Measurements from ENCODE around the gene TIAM2.

The TIAM2 gene

DNA sequence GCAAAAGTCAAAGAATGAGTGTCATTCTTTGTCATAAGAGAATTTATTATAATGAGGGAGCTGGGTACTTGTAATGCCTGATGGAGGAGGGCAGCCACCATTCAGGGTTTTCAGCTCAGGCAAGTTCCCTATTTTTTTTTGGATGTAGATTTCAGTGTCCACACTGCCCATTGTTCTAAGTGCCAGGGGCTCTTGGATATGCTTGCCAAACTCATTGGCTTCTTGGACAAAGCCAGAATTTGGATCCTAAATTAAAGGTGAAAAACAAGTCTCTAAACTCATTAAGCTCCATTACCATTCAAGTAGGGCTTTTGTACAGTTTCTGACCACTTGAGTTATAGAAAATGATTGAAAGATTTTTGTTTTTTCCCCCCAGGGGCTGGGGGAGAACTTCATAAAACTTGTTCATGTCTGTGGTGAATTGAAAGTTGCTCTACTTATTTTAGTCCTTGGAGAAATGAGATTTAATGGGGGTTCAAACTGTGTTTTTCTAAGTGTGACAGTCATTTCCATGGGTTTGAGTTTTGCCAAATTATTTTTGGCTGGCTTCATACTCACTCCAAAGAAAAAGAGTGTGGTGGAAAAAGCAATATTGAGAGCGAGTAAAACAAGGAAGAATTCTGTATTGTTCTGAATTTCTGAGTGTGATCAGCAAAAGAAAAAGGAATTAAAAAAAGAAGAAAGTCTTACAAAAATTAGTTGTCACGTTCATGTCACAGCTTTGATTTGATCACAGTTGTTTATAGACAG, 46.0 kb downstream of the TIAM2 start:
- no peak overlapping the region for H3K9ac ChIP-seq (ENCODE audit: low read depth, low read length)
- H3K27me3 ChIP-seq (ENCODE audit: control insufficient read depth, insufficient read depth, low read length) = no peaks in the 10 kb centered on the region
- no peaks in the 10 kb centered on the region for H3K36me3 ChIP-seq (ENCODE audit: control insufficient read depth, insufficient read depth, low read length)
- no peak overlapping the region for H3K4me3 ChIP-seq (ENCODE audit: low read depth, low read length)
- H3K27ac ChIP-seq (ENCODE audit: low read depth, low read length) = peak overlapping the region; percentile 40
- peaks cover 49% of the 10 kb centered on the region for H3K4me1 ChIP-seq (ENCODE audit: control insufficient read depth, insufficient read depth, low read length)
- H3K9me3 ChIP-seq (ENCODE audit: control insufficient read depth, insufficient read depth, low read length) = no peaks in the 10 kb centered on the region

DNA sequence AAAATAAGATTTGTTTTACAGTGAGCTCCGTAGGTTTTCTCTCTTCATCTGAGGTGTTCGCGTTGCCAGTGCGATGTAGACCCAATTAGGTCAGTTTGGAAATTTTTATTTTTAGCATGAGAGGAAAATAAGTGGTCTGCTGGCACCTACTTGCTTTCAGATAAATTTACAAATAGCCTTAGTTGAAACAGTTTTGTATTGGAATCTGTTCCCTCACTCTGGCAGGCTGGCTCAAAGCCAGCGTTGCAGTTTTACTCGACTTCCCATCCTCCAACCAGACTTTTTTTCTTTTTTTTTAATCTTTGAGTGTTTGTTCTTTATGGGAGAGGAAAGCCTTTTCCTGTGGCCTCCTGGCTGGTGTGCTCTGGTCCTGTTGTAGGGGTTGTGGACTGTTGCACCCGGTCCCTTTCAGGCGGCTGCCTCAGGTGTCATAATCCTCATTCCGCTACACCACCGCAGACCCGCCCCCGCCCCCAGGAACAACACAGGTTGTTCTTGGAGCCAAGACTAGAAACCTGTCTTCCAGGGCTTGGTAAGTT, 46.7 kb downstream of the TIAM2 start:
- Histone ChIP-seq H3K27ac (ENCODE audit: low read depth, low read length) (no peak overlapping the region), H3K4me1 (ENCODE audit: control insufficient read depth, insufficient read depth, low read length) (peaks cover 49% of the 10 kb centered on the region), H3K36me3 (ENCODE audit: control insufficient read depth, insufficient read depth, low read length) (no peaks in the 10 kb centered on the region), H3K27me3 (ENCODE audit: control insufficient read depth, insufficient read depth, low read length) (no peaks in the 10 kb centered on the region), H3K4me3 (ENCODE audit: low read depth, low read length) (no peak overlapping the region), H3K9ac (ENCODE audit: low read depth, low read length) (no peak overlapping the region), H3K9me3 (ENCODE audit: control insufficient read depth, insufficient read depth, low read length) (no peaks in the 10 kb centered on the region)

DNA sequence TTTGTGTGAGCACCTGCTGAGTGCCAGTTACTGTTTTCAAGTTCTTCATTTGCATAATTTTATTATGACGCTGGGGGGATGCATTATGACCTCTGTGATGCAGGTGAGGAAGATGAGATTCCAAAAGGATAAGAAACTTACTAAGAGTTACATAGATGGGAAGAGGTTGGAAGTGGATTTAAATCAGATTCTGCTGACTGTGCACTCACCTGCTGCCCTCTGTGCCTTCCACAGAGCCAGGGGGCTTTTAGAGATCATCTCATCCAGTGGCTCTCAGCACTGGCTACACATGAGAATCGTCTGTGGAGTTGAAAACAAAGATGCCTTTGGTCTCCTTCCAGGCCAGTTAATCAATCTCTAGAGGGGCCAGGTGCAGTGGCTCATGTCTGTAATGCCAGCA, 47.9 kb downstream of the TIAM2 start:
- peaks cover 46% of the 10 kb centered on the region for H3K4me1 ChIP-seq (ENCODE audit: control insufficient read depth, insufficient read depth, low read length)
- H3K27me3 ChIP-seq (ENCODE audit: control insufficient read depth, insufficient read depth, low read length) = no peaks in the 10 kb centered on the region
- no peaks in the 10 kb centered on the region for H3K9me3 ChIP-seq (ENCODE audit: control insufficient read depth, insufficient read depth, low read length)
- H3K9ac ChIP-seq (ENCODE audit: low read depth, low read length) = no peak overlapping the region
- no peak overlapping the region for H3K27ac ChIP-seq (ENCODE audit: low read depth, low read length)
- H3K4me3 ChIP-seq (ENCODE audit: low read depth, low read length) = no peak overlapping the region
- no peaks in the 10 kb centered on the region for H3K36me3 ChIP-seq (ENCODE audit: control insufficient read depth, insufficient read depth, low read length)

DNA sequence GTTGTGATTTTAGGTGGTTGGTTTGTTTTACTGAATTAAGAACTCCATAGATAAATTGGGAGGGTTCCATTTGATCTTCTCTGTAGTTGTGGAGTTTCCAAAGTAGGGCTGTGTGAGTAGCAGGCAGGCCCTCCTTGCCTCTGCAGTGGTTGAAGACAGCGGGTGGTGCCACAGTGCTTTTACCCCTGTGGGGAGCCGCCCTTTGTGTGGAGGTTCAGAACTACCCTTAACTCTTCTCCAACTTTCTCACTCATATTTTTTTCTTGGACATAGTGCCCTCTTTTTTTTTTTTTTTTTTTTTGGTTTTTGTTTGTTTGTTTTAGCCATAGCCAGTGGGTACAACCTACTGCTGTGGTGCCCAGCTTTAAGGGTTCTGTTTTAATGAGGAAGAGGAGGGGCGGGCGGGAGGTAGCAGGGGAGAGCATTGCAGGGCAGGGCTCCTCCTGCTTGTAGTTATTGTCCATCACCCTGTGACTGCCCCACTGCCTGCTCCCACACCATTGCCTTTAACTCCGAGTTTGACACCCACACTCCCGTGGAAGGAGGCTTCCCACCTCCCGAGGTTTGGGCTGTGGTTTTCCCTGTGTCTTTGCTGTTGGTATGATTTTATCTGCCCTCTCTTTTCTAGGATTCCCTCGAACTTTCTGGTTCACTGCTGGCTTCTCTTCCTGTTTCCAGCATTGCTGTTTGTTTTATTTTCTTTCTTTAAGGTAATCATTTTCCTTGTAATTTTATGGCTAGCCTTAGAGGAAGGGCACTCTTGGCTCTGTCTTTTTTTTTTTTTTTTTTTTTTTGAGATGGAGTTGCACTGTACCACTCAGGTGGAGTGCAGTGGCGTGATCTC, 50.7 kb downstream of the TIAM2 start:
- H3K4me1 ChIP-seq (ENCODE audit: control insufficient read depth, insufficient read depth, low read length) = peaks cover 28% of the 10 kb centered on the region
- H3K27ac ChIP-seq (ENCODE audit: low read depth, low read length) = no peak overlapping the region
- H3K27me3 ChIP-seq (ENCODE audit: control insufficient read depth, insufficient read depth, low read length) = no peaks in the 10 kb centered on the region
- H3K4me3 ChIP-seq (ENCODE audit: low read depth, low read length) = no peak overlapping the region
- no peaks in the 10 kb centered on the region for H3K36me3 ChIP-seq (ENCODE audit: control insufficient read depth, insufficient read depth, low read length)
- H3K9me3 ChIP-seq (ENCODE audit: control insufficient read depth, insufficient read depth, low read length) = no peaks in the 10 kb centered on the region
- H3K9ac ChIP-seq (ENCODE audit: low read depth, low read length) = no peak overlapping the region

DNA sequence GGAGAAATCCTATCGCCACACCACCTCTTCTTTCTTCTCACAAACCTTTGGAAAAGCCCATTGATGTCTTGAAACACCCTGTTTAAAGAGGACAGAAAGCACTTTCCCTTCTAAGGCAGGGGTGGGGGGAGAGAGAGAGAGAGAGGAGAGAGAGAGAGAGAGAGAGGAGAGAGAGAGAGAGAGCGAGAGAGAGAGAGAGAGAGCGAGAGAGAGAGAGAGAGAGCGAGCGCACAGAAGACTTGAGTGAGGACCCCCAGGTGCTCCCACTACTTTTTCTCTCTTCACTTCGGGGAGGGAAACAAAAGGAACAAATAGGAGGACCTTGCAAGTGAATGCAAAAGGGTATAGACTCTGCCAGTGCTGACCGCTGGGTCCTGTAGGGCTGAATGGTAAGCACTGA, 52.4 kb downstream of the TIAM2 start:
- H3K9ac ChIP-seq (ENCODE audit: low read depth, low read length) = no peak overlapping the region
- H3K27me3 ChIP-seq (ENCODE audit: control insufficient read depth, insufficient read depth, low read length) = no peaks in the 10 kb centered on the region
- peaks cover 12% of the 10 kb centered on the region for H3K4me1 ChIP-seq (ENCODE audit: control insufficient read depth, insufficient read depth, low read length)
- H3K36me3 ChIP-seq (ENCODE audit: control insufficient read depth, insufficient read depth, low read length) = no peaks in the 10 kb centered on the region
- no peaks in the 10 kb centered on the region for H3K9me3 ChIP-seq (ENCODE audit: control insufficient read depth, insufficient read depth, low read length)
- no peak overlapping the region for H3K27ac ChIP-seq (ENCODE audit: low read depth, low read length)
- H3K4me3 ChIP-seq (ENCODE audit: low read depth, low read length) = no peak overlapping the region

DNA sequence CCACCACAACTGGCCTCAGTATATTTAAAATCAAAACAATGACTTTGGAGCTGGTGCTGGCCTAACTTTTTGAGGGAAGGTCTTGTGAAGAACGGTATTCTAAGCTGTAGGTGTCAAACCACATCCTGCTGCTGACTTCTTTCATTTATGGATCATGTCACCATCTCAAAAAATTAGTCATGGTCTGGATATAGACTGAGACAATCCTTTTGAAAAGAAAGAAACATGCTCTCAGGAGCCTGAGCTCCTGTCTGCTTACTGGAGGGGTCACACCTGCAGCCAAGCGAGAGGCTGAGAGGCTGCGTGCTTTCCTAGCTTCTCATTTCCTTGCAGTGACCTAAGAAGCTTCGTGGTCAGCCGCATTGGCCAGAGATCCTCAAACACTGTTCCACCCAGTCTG, 55.2 kb downstream of the TIAM2 start:
- Histone ChIP-seq H3K36me3 (ENCODE audit: control insufficient read depth, insufficient read depth, low read length) (no peaks in the 10 kb centered on the region), H3K27me3 (ENCODE audit: control insufficient read depth, insufficient read depth, low read length) (no peaks in the 10 kb centered on the region), H3K4me1 (ENCODE audit: control insufficient read depth, insufficient read depth, low read length) (peaks cover 7% of the 10 kb centered on the region; the same call in 1 of the 2 replicates), H3K9ac (ENCODE audit: low read depth, low read length) (no peak overlapping the region), H3K4me3 (ENCODE audit: low read depth, low read length) (no peak overlapping the region), H3K27ac (ENCODE audit: low read depth, low read length) (no peak overlapping the region), H3K9me3 (ENCODE audit: control insufficient read depth, insufficient read depth, low read length) (no peaks in the 10 kb centered on the region)

DNA sequence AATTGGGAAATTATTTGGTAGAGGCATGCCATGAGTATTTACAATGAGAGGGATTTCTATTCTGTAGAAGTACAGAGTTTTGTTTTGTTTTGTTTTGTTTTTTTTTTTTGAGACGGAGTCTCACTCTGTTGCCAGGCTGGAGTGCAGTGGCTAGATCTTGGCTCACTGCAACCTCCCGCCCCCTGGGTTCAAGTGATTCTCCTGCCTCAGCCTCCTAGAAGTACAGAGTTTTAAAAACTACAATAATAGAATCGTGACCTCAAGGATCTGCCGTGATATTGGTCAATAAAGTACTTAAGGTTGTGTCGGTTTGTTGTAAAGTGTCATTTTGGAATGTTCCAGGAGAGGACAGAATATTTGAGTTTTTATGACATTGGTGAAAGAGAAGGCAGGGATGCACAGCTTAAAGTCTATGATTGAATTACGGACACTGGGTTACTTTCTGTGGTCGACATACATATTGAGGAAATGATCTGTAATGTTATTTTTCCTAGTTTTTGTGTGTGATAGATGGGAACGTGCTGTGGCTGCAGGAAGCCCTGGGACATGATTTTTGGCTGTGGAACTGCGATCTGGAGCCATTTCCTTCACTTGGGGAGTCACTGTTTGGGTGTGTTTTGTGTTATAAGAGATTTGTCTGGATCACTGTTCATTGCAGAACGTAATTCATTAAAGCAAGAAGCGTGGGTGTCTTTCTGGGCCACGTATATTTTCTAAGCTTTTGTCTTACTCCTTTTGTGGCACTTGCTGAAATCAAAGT, 59.6 kb downstream of the TIAM2 start:
- Histone ChIP-seq H3K9ac (ENCODE audit: low read depth, low read length) (no peak overlapping the region), H3K4me1 (ENCODE audit: control insufficient read depth, insufficient read depth, low read length) (no peaks in the 10 kb centered on the region), H3K27me3 (ENCODE audit: control insufficient read depth, insufficient read depth, low read length) (no peaks in the 10 kb centered on the region), H3K36me3 (ENCODE audit: control insufficient read depth, insufficient read depth, low read length) (no peaks in the 10 kb centered on the region), H3K27ac (ENCODE audit: low read depth, low read length) (no peak overlapping the region), H3K9me3 (ENCODE audit: control insufficient read depth, insufficient read depth, low read length) (no peaks in the 10 kb centered on the region), H3K4me3 (ENCODE audit: low read depth, low read length) (no peak overlapping the region)

DNA sequence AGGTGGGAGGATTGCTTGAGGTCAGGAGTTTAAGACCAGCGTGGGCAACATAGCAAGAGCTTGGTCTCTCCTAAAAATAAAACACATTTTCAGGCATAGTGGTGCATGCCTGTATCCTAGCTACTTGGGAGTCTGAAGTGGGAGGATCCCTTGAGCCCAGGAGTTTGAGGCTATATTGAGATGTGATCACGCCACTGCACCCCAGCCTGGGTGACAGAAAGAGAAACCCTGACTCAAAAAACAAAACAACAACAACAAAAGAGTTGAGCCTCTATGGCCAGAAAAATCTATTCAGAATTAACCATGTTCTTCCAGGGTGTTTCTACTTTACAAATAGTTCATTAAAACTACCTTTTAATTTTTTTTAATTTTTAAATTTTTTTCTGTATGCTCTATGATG, 60.6 kb downstream of the TIAM2 start:
- no peaks in the 10 kb centered on the region for H3K27me3 ChIP-seq (ENCODE audit: control insufficient read depth, insufficient read depth, low read length)
- H3K27ac ChIP-seq (ENCODE audit: low read depth, low read length) = no peak overlapping the region
- H3K36me3 ChIP-seq (ENCODE audit: control insufficient read depth, insufficient read depth, low read length) = no peaks in the 10 kb centered on the region
- no peaks in the 10 kb centered on the region for H3K9me3 ChIP-seq (ENCODE audit: control insufficient read depth, insufficient read depth, low read length)
- H3K4me1 ChIP-seq (ENCODE audit: control insufficient read depth, insufficient read depth, low read length) = no peaks in the 10 kb centered on the region
- no peak overlapping the region for H3K4me3 ChIP-seq (ENCODE audit: low read depth, low read length)
- no peak overlapping the region for H3K9ac ChIP-seq (ENCODE audit: low read depth, low read length)

DNA sequence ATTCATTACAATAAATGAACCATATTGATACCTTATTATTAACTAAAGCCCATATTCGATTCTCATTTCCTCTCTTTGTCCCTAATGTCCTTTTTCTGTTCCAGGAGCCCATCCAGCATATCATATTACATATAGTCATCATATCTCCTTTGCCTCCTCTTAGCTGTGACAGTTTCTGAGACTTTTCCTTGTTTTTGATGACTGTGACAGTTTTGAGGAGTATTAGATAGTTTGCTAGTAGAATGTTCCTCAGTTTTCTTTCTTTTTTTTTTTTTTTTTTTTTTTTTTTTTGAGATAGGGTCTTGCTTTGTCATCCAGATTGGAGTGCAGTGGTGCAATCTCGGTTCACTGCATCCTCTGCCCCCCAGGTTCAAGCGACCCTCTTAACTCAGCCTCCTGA, 61.6 kb downstream of the TIAM2 start:
- Histone ChIP-seq H3K9ac (ENCODE audit: low read depth, low read length) (no peak overlapping the region), H3K27me3 (ENCODE audit: control insufficient read depth, insufficient read depth, low read length) (no peaks in the 10 kb centered on the region), H3K4me1 (ENCODE audit: control insufficient read depth, insufficient read depth, low read length) (no peaks in the 10 kb centered on the region), H3K27ac (ENCODE audit: low read depth, low read length) (no peak overlapping the region), H3K36me3 (ENCODE audit: control insufficient read depth, insufficient read depth, low read length) (no peaks in the 10 kb centered on the region), H3K9me3 (ENCODE audit: control insufficient read depth, insufficient read depth, low read length) (no peaks in the 10 kb centered on the region), H3K4me3 (ENCODE audit: low read depth, low read length) (no peak overlapping the region)

DNA sequence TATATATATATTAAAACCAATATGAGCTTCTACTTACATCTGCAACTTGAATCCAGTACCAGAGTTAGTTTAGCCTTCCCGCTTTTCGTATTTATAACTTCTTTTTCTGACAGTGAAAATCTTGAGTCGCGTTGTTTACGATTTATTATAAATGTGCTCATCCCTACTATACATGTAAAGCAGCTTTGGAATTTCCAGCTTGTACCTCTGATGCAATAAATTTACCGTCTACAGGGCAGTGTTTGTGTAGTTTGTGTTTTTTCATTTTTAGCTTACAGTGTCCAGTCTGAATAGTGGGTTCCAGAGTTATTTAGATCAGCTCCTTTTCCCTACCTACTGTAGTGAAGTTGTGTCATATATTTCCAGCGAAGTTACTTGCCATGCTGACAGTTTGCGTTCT, 66.3 kb downstream of the TIAM2 start:
- H3K4me3 ChIP-seq (ENCODE audit: low read depth, low read length) = no peak overlapping the region
- H3K27me3 ChIP-seq (ENCODE audit: control insufficient read depth, insufficient read depth, low read length) = no peaks in the 10 kb centered on the region
- no peaks in the 10 kb centered on the region for H3K36me3 ChIP-seq (ENCODE audit: control insufficient read depth, insufficient read depth, low read length)
- no peak overlapping the region for H3K27ac ChIP-seq (ENCODE audit: low read depth, low read length)
- no peaks in the 10 kb centered on the region for H3K9me3 ChIP-seq (ENCODE audit: control insufficient read depth, insufficient read depth, low read length)
- H3K9ac ChIP-seq (ENCODE audit: low read depth, low read length) = no peak overlapping the region
- H3K4me1 ChIP-seq (ENCODE audit: control insufficient read depth, insufficient read depth, low read length) = peaks cover 6% of the 10 kb centered on the region; the same call in 1 of the 2 replicates

All from HUES48 (cell line).